HepG2 (cell line): ENCODE data around the gene GPR107. TPM values are rescaled to one million over a fixed set of nuclear protein-coding genes. Genes with fewer than 3 reads are reported as not detected.
"Not testable (repeated sequence)": the region's sequence is repeated elsewhere in the genome, so short reads cannot be mapped to it uniquely, and the experiment has no call there.

ENCODE experiments used
- ATAC-seq: fragments of 200-7000 bp; cut with Tn5 transposase; 3 replicates; pipeline ENCODE4 v1.9.1; 2020; ENCODE audit warnings: mild to moderate bottlenecking, moderate library complexity
- BruUV-seq: library from RNA; stranded (reverse); fragments of 400-500 nt; replicated peaks from 2 replicates; lab custom pipeline; 2021; lab: Mats Ljungman, UMichigan
- CTCF ChIA-PET: fragments of 300-600 bp; formaldehyde crosslinking; extraction: SDS; loops from one replicate; lab custom pipeline; 2021; ENCODE audit warnings: low total read pairs, inconsistent platforms, low intra/inter-chr PET ratio; lab: Yijun Ruan, JAX
- POLR2A ChIA-PET: fragments of 350-600 bp; sonication (Branson Sonifier 250); formaldehyde crosslinking; loops from one replicate; lab custom pipeline; 2020; ENCODE audit warnings: antibody characterized with exemption, inconsistent platforms; lab: Yijun Ruan, JAX
- DNase-seq: peaks from one replicate; pipeline ENCODE4 v3.0.0-alpha.2; 2015; ENCODE audit warnings: low spot score
- FAIRE-seq: peaks from 3 replicates; lab custom pipeline; 2011; peaks lifted over from hg19 to GRCh38; lab: Jason Lieb, UNC
- H2AFZ ChIP-seq: one replicate; pipeline ENCODE4 v1.6.1; 2011; ENCODE audit warnings: low read length, inconsistent platforms
- H3K27ac ChIP-seq: fragments of 300-600 bp; 3 replicates; pipeline ENCODE4 v1.8.0; 2011; ENCODE audit warnings: mixed run types, mild to moderate bottlenecking, mixed read lengths, low read length, inconsistent platforms; ENCODE audit not compliant: insufficient read depth; ENCODE audit errors: extremely low read length
- H3K27me3 ChIP-seq, 2 experiments: fragments of 200-600 bp in 1 of 2; 2 replicates in 1 of 2; 3 replicates in 1 of 2; pipeline versions ENCODE4 v1.6.0 to v1.8.0; 2011; ENCODE audit warnings: low read length in 2 of 2, mild to moderate bottlenecking in 2 of 2, moderate library complexity in 2 of 2, inconsistent platforms in 1 of 2; ENCODE audit not compliant: insufficient read depth in 2 of 2, control insufficient read depth in 1 of 2
- H3K36me3 ChIP-seq, 2 experiments: fragments of 200-600 bp in 1 of 2; replicated peaks in 1 of 2; 2 replicates in 1 of 2; 3 replicates in 1 of 2; pipeline versions ENCODE4 v1.5.1 to v1.8.0; 2011; ENCODE audit warnings: low read length in 2 of 2, inconsistent platforms in 1 of 2; ENCODE audit not compliant: insufficient read depth in 2 of 2, control insufficient read depth in 1 of 2
- H3K4me1 ChIP-seq: 2 replicates; pipeline ENCODE4 v1.5.1; 2012; ENCODE audit warnings: low read length, inconsistent platforms; ENCODE audit not compliant: insufficient read depth
- H3K4me2 ChIP-seq: 2 replicates; pipeline ENCODE4 v1.6.0; 2011; ENCODE audit warnings: low read depth, low read length, inconsistent platforms
- H3K4me3 ChIP-seq, 3 experiments: fragments of 200-600 bp in 1 of 3; sonication (generic), shearing (Covaris generic) in 1 of 3; replicated peaks in 1 of 3; 2 replicates each; pipeline ENCODE4 v1.5.1; 2011 to 2016; ENCODE audit warnings: low read length in 3 of 3, inconsistent platforms in 2 of 3, low read depth in 2 of 3, mild to moderate bottlenecking in 2 of 3, control low read depth in 1 of 3, mixed read lengths in 1 of 3; ENCODE audit not compliant: insufficient read depth in 1 of 3
- H3K79me2 ChIP-seq: one replicate; pipeline ENCODE4 v1.6.1; 2011; ENCODE audit warnings: low read length, inconsistent platforms; ENCODE audit not compliant: insufficient read depth
- H3K9ac ChIP-seq: 2 replicates; pipeline ENCODE4 v1.6.0; 2011; ENCODE audit warnings: mild to moderate bottlenecking, low read depth, low read length, inconsistent platforms; ENCODE audit not compliant: insufficient read depth
- H3K9me3 ChIP-seq: 2 replicates; pipeline ENCODE4 v1.5.1; 2012; ENCODE audit warnings: mild to moderate bottlenecking, low read length
- H4K20me1 ChIP-seq: 2 replicates; pipeline ENCODE4 v1.6.0; 2011; ENCODE audit warnings: inconsistent platforms, mild to moderate bottlenecking, low read length, moderate library complexity; ENCODE audit not compliant: insufficient read depth
- ZFAT ChIP-seq: sonication (generic); formaldehyde crosslinking; conservative IDR thresholded peaks from 2 replicates; pipeline ENCODE4 v1.8.1; 2023; ENCODE audit warnings: missing genetic modification reagents, inconsistent platforms
- ZNF670 ChIP-seq: sonication (generic); formaldehyde crosslinking; IDR thresholded peaks from 2 replicates; pipeline ENCODE4 v1.8.0; 2022; ENCODE audit warnings: mild to moderate bottlenecking, missing genetic modification reagents, borderline replicate concordance
- WGBS: methylation state at CpG from one replicate; pipeline ENCODE4 v1.1.6; 2017; ENCODE audit warnings: low lambda C conversion rate; 5-methylcytosine and 5-hydroxymethylcytosine counted together
- in situ Hi-C: cut with HindIII; loops from 2 replicates; pipeline ENCODE4 v1.10.0; 2017; ENCODE audit warnings: low pct_unique_long_range_greater_than_20kb; ENCODE audit not compliant: extremely low pct_ligation_motif_present
- intact Hi-C: fragments of 100-400 bp; cut with micrococcal nuclease; formaldehyde crosslinking; loops from one replicate; pipeline ENCODE4 v1.10.0; 2022; ENCODE audit not compliant: unreplicated experiment
- polyA plus RNA-seq, 8 experiments: library from polyadenylated mRNA; depleted of rRNA in 3 of 8; stranded (reverse) in 7 of 8; unstranded in 1 of 8; fragments of >200 nt; fragmentation: Illumina TruSeq in 4 of 8; extraction: Trizol in 4 of 8; gene quantifications; 2 replicates each; pipeline versions ENCODE4 v1.2.1 to v1.2.3, GENCODE V29; 2011 to 2016; ENCODE audit warnings: low read depth in 4 of 8, missing spikeins in 1 of 8, mixed read lengths in 1 of 8; ENCODE audit not compliant: insufficient read depth in 1 of 8
- total RNA-seq, 5 experiments: library from RNA; depleted of rRNA; stranded (reverse); fragments of >200 nt; fragmentation: Illumina TruSeq; extraction: Trizol; gene quantifications; 2 replicates each; pipeline ENCODE4 v1.2.3, GENCODE V29; 2016; ENCODE audit warnings: low read depth in 1 of 5
- TF ChIP-seq, protein P1 (sequence below): sonication (generic); formaldehyde crosslinking; IDR thresholded peaks from 2 replicates; pipeline ENCODE4 v1.4.0; 2020; ENCODE audit warnings: missing genetic modification reagents
- TF ChIP-seq, protein P2 (sequence below): IDR thresholded peaks from 2 replicates; pipeline ENCODE4 v1.6.1; 2018; ENCODE audit warnings: missing genetic modification reagents, mild to moderate bottlenecking, missing compliant biosample characterization

The GPR107 gene
- total and polyA plus RNA-seq, 2 of the 13 experiments (the other 11 are each of a cell fraction or from before 2014, with no cell fraction given): 22.5 to 24.4 TPM

DNA sequence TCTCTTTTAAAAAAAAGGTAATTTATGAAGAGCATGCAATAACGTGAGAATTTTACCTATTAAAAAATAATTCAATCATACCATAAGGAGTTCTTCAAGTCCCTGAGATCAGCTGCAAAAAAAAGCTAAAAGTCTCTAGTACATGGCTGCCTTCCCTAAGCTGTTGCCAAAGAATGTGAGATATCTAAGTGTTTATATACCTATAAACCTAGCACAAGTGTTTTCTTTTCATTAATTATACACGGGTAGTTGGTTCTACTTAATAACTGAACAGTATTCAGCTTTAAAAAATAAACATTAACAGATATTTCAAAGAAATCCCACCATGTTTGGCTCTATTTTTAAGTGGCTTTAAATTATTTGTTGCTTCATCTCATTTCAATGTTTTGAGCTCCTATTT, 36.6 kb upstream of the GPR107 start (continued):
- TF ChIP-seq ZNF670 (CRISPR knock-in tag) (no peak), ZFAT (CRISPR knock-in tag) (no peak)
- TF ChIP-seq, protein P1, sequence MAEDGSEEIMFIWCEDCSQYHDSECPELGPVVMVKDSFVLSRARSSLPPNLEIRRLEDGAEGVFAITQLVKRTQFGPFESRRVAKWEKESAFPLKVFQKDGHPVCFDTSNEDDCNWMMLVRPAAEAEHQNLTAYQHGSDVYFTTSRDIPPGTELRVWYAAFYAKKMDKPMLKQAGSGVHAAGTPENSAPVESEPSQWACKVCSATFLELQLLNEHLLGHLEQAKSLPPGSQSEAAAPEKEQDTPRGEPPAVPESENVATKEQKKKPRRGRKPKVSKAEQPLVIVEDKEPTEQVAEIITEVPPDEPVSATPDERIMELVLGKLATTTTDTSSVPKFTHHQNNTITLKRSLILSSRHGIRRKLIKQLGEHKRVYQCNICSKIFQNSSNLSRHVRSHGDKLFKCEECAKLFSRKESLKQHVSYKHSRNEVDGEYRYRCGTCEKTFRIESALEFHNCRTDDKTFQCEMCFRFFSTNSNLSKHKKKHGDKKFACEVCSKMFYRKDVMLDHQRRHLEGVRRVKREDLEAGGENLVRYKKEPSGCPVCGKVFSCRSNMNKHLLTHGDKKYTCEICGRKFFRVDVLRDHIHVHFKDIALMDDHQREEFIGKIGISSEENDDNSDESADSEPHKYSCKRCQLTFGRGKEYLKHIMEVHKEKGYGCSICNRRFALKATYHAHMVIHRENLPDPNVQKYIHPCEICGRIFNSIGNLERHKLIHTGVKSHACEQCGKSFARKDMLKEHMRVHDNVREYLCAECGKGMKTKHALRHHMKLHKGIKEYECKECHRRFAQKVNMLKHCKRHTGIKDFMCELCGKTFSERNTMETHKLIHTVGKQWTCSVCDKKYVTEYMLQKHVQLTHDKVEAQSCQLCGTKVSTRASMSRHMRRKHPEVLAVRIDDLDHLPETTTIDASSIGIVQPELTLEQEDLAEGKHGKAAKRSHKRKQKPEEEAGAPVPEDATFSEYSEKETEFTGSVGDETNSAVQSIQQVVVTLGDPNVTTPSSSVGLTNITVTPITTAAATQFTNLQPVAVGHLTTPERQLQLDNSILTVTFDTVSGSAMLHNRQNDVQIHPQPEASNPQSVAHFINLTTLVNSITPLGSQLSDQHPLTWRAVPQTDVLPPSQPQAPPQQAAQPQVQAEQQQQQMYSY: no peak
- TF ChIP-seq, protein P2, sequence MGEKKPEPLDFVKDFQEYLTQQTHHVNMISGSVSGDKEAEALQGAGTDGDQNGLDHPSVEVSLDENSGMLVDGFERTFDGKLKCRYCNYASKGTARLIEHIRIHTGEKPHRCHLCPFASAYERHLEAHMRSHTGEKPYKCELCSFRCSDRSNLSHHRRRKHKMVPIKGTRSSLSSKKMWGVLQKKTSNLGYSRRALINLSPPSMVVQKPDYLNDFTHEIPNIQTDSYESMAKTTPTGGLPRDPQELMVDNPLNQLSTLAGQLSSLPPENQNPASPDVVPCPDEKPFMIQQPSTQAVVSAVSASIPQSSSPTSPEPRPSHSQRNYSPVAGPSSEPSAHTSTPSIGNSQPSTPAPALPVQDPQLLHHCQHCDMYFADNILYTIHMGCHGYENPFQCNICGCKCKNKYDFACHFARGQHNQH (CRISPR knock-in tag): no peak

DNA sequence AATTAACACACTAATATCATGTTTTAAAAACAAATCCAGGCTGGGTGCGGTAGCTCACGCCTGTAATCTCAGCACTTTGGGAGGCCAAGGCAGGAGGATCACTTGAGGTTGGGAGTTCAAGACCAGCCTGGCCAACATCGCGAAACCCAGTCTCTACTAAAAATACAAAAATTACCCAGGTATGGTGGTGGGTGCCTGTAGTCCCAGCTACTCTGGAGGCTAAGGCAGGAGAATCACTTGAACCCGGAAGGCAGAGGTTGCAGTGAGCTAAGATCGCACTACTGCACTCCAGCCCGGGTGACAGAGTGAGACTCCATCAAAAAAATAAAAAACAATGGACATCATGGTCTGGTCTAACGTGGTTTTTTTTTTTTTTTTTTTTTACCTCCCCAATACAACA, 36.2 kb upstream of the GPR107 start:
- H3K4me1 ChIP-seq, H4K20me1 ChIP-seq, H3K79me2 ChIP-seq, H3K9me3 ChIP-seq, intact Hi-C loops, ATAC-seq, H3K4me2 ChIP-seq, POLR2A ChIA-PET, H3K4me3 ChIP-seq, DNase-seq, H2AFZ ChIP-seq, H3K27ac ChIP-seq, H3K9ac ChIP-seq, FAIRE-seq, H3K27me3 ChIP-seq, CTCF ChIA-PET, in situ Hi-C loops, H3K36me3 ChIP-seq, BruUV-seq: not testable (repeated sequence)
- 98% methylated on average over 8 of the region's 8 CpGs for WGBS
